Breast epithelium (tissue), 3 donors: ENCODE data around the gene CFAP298.
A peak's percentile ranks its signal among the peaks of the same experiment; 100 is the strongest.

Experiments
- POLR2A ChIP-seq: fragments of 450-650 bp; IDR thresholded peaks from one replicate; pipeline ENCODE4 v1.6.1; 2016; ENCODE audit warnings: antibody characterized with exemption, mild to moderate bottlenecking, moderate library complexity
- TF ChIP-seq, protein P1 (sequence below), 3 donors: fragments of 450-650 bp; IDR thresholded peaks; one replicate each; pipeline ENCODE4 v1.5.1; 2016 to 2017; ENCODE audit warnings: antibody characterized with exemption in 3 of 3, mild to moderate bottlenecking in 3 of 3, moderate library complexity in 3 of 3

DNA sequence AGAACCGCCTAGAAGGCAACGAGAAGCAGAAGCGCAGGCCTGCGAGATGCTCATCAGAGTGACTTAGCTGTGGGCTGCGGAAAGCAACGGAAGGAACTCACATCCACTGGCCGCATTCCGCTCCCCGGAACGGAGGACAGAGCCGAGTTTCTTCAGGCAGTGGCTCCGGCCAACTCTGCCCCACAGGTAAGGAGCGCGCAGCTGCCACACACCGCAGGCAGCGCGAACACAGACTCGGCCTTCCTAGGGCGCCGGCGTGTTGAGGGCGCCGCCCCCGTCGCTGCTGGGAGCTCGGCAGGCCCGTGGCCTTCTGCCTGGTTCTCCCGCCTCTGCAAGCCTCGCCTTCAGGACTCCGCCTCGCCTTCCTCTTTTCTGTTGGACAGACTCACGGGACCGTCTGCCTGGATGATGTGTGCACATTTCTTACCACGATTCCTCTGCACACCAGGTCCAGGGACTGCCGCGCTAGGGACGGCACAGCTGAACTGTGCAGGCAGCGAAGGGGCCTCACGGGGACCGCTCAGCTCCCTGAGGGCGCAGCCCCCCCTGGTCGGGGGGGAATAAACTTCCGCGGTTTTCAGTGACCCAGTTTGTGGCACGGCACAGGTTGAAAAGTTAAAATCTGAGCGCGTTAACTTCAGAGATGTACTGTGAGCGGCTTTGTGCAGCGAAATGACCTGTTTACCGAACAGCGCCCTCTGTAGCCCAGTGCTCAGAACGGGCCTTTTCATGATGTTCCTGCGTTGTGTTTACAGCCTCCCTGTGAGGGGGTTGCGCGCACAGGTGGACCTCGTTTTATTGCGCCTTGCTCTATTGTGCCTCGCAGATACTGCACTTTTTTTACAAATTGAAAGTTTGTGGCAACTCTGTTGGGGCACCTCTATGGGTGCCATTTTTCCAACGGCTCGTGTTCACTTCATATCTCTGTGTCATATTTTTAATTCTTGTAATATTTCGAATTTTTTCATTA lies 42.6 kb downstream of the CFAP298 start:
- TF ChIP-seq, protein P1, sequence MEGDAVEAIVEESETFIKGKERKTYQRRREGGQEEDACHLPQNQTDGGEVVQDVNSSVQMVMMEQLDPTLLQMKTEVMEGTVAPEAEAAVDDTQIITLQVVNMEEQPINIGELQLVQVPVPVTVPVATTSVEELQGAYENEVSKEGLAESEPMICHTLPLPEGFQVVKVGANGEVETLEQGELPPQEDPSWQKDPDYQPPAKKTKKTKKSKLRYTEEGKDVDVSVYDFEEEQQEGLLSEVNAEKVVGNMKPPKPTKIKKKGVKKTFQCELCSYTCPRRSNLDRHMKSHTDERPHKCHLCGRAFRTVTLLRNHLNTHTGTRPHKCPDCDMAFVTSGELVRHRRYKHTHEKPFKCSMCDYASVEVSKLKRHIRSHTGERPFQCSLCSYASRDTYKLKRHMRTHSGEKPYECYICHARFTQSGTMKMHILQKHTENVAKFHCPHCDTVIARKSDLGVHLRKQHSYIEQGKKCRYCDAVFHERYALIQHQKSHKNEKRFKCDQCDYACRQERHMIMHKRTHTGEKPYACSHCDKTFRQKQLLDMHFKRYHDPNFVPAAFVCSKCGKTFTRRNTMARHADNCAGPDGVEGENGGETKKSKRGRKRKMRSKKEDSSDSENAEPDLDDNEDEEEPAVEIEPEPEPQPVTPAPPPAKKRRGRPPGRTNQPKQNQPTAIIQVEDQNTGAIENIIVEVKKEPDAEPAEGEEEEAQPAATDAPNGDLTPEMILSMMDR (IDR thresholded peaks at IDR 0.05) = peak; percentile 77 to 83 (median 77)
- TF ChIP-seq POLR2A = no peak
